ENCODE data around the gene TBCA. TPM values are rescaled to one million over a fixed set of nuclear protein-coding genes. Genes with fewer than 3 reads are reported as not detected.
"Not testable (repeated sequence)": the region's sequence is repeated elsewhere in the genome, so short reads cannot be mapped to it uniquely, and the experiment has no call there.

The TBCA gene
- polyA plus RNA-seq, 3 donors from 2014 or later: 162 to 182 (median 172) TPM

GRCh38 chr5:77767301-77767700 is 8.8 kb downstream of the TBCA start:
- Mint-ChIP-seq H3K36me3 (peaks cover 7 to 11% (median 8%) of the 10 kb centered on the region in 3 donors), H3K27ac (peak overlapping the region in 2 of 6 donors; percentile 29 to 51), H3K9me3 (no peaks in the 10 kb centered on the region), H3K4me3 (no peak overlapping the region), H3K4me1 (peaks cover 25 to 64% of the 10 kb centered on the region in 2 donors), H3K27me3 (ENCODE audit: low read depth in 3 of 3) (peaks cover 0 to 3% (median 0%) of the 10 kb centered on the region in 3 donors)
- no peak for DNase-seq

DNA sequence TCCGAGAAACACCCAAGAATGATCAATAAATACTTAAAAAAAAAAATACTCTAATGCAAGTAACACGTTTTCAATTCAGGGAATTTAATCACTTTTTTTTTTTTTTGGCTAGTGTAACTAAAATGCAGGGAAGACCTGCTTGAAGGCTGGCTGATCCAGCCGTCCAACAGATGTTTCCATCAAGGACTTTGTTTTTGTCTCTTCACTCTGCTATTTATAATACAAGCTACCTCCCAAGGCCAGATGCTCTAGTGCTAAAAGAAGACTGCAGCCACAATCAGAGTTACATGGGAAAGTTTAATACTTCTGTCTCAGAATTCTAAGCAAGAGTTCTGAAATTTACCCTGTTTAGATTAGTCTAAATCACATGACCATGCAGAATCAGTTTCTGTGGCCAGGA is 14.5 kb downstream of the TBCA start:
- no peaks in the 10 kb centered on the region for H3K9me3 Mint-ChIP-seq
- DNase-seq: no peak
- peaks cover 0 to 10% (median 0%) of the 10 kb centered on the region in 3 donors for H3K36me3 Mint-ChIP-seq
- no peaks in the 10 kb centered on the region for H3K27me3 Mint-ChIP-seq (ENCODE audit: low read depth in 3 of 3)
- no peak overlapping the region for H3K27ac Mint-ChIP-seq
- peaks cover 26 to 70% of the 10 kb centered on the region in 2 donors for H3K4me1 Mint-ChIP-seq
- H3K4me3 Mint-ChIP-seq: no peak overlapping the region

DNA sequence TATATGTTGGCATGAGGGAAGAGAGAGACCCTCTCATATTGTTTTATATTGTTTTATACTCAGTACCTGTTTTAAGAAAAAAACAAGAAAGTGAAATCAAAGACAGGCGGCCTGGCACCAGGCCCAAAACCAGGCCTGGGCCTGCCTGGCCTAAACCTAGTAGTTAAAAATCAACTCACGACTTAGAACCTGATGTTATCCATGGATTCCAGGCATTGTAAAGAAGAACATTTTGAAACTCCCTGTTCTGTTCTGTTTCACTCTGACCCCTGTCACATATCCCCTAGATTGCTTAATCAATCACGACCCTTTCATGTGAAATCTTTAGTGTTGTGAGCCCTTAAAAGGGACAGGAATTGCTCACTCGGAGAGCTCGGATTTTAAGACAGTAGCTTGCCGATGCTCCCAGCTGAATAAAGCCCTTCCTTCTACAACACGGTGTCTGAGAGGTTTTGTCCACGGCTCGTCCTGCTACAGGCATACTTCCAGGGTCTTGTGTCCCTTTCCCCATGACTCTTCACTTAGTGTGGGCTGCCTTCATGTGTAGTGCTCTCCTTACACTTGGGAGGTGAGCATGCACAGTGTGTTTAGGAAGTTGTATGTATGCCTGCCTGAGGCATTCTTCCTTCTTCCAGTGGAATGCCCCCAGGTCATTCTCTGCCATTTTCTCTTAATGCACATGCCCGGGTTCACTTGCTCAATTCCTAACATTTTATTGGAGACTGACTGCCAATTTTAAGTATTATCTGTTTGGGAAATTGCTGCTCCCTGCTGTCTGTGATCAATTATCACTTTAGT is 17.8 kb downstream of the TBCA start:
- no peak for DNase-seq
- no peaks in the 10 kb centered on the region for H3K27me3 Mint-ChIP-seq (ENCODE audit: low read depth in 3 of 3)
- no peak overlapping the region for H3K4me3 Mint-ChIP-seq
- no peaks in the 10 kb centered on the region for H3K9me3 Mint-ChIP-seq
- H3K4me1 Mint-ChIP-seq: peaks cover 33 to 78% of the 10 kb centered on the region in 2 donors
- peaks cover 0 to 10% (median 0%) of the 10 kb centered on the region in 3 donors for H3K36me3 Mint-ChIP-seq
- peak overlapping the region in 2 of 6 donors; percentile 5 to 63 for H3K27ac Mint-ChIP-seq

GRCh38 chr5:77751328-77752023 is 24.7 kb downstream of the TBCA start:
- Mint-ChIP-seq H3K9me3 (no peaks in the 10 kb centered on the region), H3K27ac (no peak overlapping the region), H3K27me3 (ENCODE audit: low read depth in 3 of 3) (peaks cover 0 to 2% (median 0%) of the 10 kb centered on the region in 3 donors), H3K4me1 (peaks cover 31 to 77% of the 10 kb centered on the region in 2 donors), H3K36me3 (no peaks in the 10 kb centered on the region), H3K4me3 (no peak overlapping the region)
- DNase-seq: no peak

- not testable (repeated sequence) for H3K27ac Mint-ChIP-seq; H3K27me3 Mint-ChIP-seq (ENCODE audit: low read depth in 3 of 3); DNase-seq; H3K4me3 Mint-ChIP-seq; H3K9me3 Mint-ChIP-seq; H3K36me3 Mint-ChIP-seq
- H3K4me1 Mint-ChIP-seq: peaks cover 25 to 72% of the 10 kb centered on the region in 2 donors
Measured at GRCh38 chr5:77750928-77751327, 25.2 kb downstream of the TBCA start.

DNA sequence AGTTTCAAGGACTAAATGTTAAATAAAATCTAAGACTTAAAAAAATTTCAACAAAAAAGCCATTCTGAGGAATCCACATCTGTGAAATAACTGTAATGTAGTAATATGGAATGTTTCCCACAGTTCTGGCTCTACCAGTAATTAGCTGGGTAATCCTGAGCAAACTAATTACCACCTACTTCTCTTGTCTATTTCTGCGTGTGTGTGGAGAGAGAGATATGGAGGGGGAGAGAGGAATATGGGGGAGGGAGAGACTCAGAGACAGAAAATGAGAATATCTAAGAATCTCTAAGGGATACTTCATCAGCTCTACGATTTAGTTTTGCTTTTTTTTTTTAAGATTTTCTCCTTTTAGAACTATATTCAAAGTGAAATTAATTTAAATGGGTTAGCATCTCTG is 28.0 kb downstream of the TBCA start:
- Mint-ChIP-seq H3K4me1 (peaks cover 24 to 55% of the 10 kb centered on the region in 2 donors), H3K4me3 (no peak overlapping the region)

DNA sequence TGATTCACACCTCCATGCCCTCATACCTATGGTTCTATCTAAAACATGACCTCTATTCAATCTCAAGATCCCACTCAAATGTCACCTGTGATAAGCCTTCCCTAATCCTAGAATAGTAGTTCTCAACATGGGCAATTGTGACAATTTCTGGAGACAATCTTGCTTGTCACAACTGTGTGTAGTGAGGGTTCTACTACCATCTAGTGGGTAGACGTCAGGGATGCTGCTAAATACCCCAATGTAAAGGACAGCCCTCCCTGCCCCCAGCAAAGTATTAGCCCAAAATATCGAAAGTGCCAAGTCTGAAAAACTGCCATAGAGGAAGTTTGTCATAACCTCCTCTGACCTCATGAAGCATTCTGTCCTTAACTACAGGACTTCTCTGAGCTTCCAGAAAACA is 32.0 kb downstream of the TBCA start:
- Mint-ChIP-seq H3K36me3 (no peaks in the 10 kb centered on the region), H3K9me3 (no peaks in the 10 kb centered on the region), H3K27ac (no peak overlapping the region), H3K4me1 (peaks cover 12 to 28% of the 10 kb centered on the region in 2 donors), H3K4me3 (no peak overlapping the region), H3K27me3 (ENCODE audit: low read depth in 3 of 3) (no peaks in the 10 kb centered on the region)
- no peak for DNase-seq

More for the DNA sequence above, 28.0 kb downstream of the TBCA start:
- Mint-ChIP-seq H3K27me3 (ENCODE audit: low read depth in 3 of 3) (peaks cover 0 to 2% (median 0%) of the 10 kb centered on the region in 3 donors), H3K9me3 (no peaks in the 10 kb centered on the region), H3K36me3 (no peaks in the 10 kb centered on the region), H3K27ac (no peak overlapping the region)
- DNase-seq: no peak

GRCh38 chr5:77743181-77743580 is 33.0 kb downstream of the TBCA start:
- Mint-ChIP-seq H3K9me3 (no peaks in the 10 kb centered on the region), H3K4me3 (no peak overlapping the region), H3K36me3 (no peaks in the 10 kb centered on the region), H3K27me3 (ENCODE audit: low read depth in 3 of 3) (no peaks in the 10 kb centered on the region), H3K4me1 (peaks cover 9 to 19% of the 10 kb centered on the region in 2 donors), H3K27ac (no peak overlapping the region)
- DNase-seq: no peak

- Mint-ChIP-seq H3K27me3 (ENCODE audit: low read depth in 3 of 3) (no peaks in the 10 kb centered on the region), H3K27ac (no peak overlapping the region), H3K4me3 (no peak overlapping the region), H3K9me3 (no peaks in the 10 kb centered on the region), H3K36me3 (no peaks in the 10 kb centered on the region), H3K4me1 (peaks cover 11 to 15% of the 10 kb centered on the region in 2 donors)
- DNase-seq: no peak
Measured at GRCh38 chr5:77741608-77742007, 34.5 kb downstream of the TBCA start.

- H3K4me3 Mint-ChIP-seq: no peak overlapping the region
- H3K27me3 Mint-ChIP-seq (ENCODE audit: low read depth in 3 of 3): no peaks in the 10 kb centered on the region
- DNase-seq: no peak
- no peaks in the 10 kb centered on the region for H3K36me3 Mint-ChIP-seq
- no peak overlapping the region for H3K27ac Mint-ChIP-seq
- H3K9me3 Mint-ChIP-seq: no peaks in the 10 kb centered on the region
- H3K4me1 Mint-ChIP-seq: peaks cover 30 to 48% of the 10 kb centered on the region in 2 donors
Measured at GRCh38 chr5:77734885-77735284, 41.3 kb downstream of the TBCA start.

- no peaks in the 10 kb centered on the region for H3K27me3 Mint-ChIP-seq (ENCODE audit: low read depth in 3 of 3)
- peaks cover 41 to 62% of the 10 kb centered on the region in 2 donors for H3K4me1 Mint-ChIP-seq
- no peaks in the 10 kb centered on the region for H3K9me3 Mint-ChIP-seq
- H3K27ac Mint-ChIP-seq: peak overlapping the region in 2 of 6 donors; percentile 0 to 1
- no peak for DNase-seq
- H3K4me3 Mint-ChIP-seq: peak overlapping the region in 1 of 5 donors; percentile 5
- H3K36me3 Mint-ChIP-seq: no peaks in the 10 kb centered on the region
Measured at GRCh38 chr5:77733130-77733529, 43.0 kb downstream of the TBCA start.

DNA sequence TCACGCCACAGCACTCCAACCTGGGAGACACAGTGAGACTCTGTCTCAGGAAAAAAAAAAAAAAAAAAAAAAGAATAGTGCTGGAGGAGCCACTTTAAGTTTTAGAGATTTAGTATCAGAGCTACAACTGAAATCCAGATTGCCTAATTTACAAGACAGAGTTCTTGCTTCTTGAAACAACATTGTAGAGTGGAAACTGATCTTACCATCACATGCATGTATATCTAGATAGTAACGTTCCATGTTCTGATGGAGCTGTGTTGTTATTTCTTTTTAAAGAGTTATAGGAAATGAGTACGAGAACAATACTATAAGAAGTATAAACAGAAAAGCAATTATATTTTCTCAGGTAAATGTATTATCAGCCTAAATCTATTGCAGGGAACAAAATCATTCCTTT is 48.9 kb downstream of the TBCA start:
- H3K36me3 Mint-ChIP-seq: no peaks in the 10 kb centered on the region
- H3K4me3 Mint-ChIP-seq: no peak overlapping the region
- H3K27ac Mint-ChIP-seq: no peak overlapping the region
- DNase-seq: no peak
- H3K4me1 Mint-ChIP-seq: peaks cover 38 to 72% of the 10 kb centered on the region in 2 donors
- no peaks in the 10 kb centered on the region for H3K9me3 Mint-ChIP-seq
- peaks cover 0 to 2% (median 0%) of the 10 kb centered on the region in 3 donors for H3K27me3 Mint-ChIP-seq (ENCODE audit: low read depth in 3 of 3)

DNA sequence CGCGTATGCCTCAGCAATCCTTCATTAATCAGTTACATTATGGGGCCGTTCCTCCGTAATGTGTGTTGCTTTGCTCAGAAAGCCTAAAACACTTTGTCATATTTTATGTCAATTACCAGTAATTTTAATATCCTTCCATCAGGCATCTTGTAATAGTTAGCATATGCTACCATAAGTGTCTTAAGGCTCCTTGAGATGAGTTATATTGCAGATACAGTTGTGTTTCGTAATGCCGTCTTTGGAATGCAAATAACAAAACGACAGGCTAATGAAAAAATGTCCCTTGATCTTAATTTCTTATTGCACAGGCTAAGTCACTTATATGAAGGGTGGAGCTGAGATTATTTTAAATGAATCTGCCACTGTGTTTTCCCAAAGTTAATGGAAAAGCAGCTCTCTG is 50.5 kb downstream of the TBCA start:
- no peak for DNase-seq
- H3K36me3 Mint-ChIP-seq: no peaks in the 10 kb centered on the region
- H3K4me3 Mint-ChIP-seq: no peak overlapping the region
- peaks cover 0 to 2% (median 0%) of the 10 kb centered on the region in 3 donors for H3K27me3 Mint-ChIP-seq (ENCODE audit: low read depth in 3 of 3)
- H3K4me1 Mint-ChIP-seq: peaks cover 32 to 65% of the 10 kb centered on the region in 2 donors
- H3K27ac Mint-ChIP-seq: no peak overlapping the region
- H3K9me3 Mint-ChIP-seq: no peaks in the 10 kb centered on the region

DNA sequence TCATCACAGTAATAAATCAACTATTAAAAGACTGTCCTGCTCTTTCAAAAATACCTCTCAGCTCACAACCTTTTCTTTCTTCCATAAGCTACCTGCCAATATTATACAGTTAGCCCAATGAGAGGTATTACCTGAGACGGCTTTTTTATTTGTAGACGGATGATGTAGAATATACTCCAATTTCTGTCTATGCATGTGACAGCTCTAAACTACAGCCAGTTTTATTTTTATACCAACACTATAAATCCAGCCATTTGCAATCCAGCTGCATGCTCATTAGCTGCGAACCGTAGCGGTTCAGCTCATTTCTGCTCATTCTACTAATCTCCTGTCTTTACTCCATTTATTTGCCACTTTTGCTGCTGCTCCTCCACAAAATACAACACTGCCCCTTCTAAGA is 51.2 kb downstream of the TBCA start:
- Mint-ChIP-seq H3K27ac (no peak overlapping the region), H3K4me3 (no peak overlapping the region), H3K4me1 (peaks cover 28 to 64% of the 10 kb centered on the region in 2 donors), H3K36me3 (no peaks in the 10 kb centered on the region), H3K9me3 (no peaks in the 10 kb centered on the region), H3K27me3 (ENCODE audit: low read depth in 3 of 3) (peaks cover 0 to 2% (median 0%) of the 10 kb centered on the region in 3 donors)
- DNase-seq: no peak

Data from immature natural killer cell (primary cell).